HepG2 (cell line): ENCODE measurements around the gene RRP12. TPM values are rescaled to one million over a fixed set of nuclear protein-coding genes. Genes with fewer than 3 reads are reported as not detected.

Source experiments
- ADNP ChIP-seq: sonication (generic); formaldehyde crosslinking; IDR thresholded peaks from 2 replicates; pipeline ENCODE4 v1.4.0; 2020; ENCODE audit warnings: missing genetic modification reagents
- GABPB1 ChIP-seq: IDR thresholded peaks from 2 replicates; pipeline ENCODE4 v1.6.1; 2016; ENCODE audit warnings: mild to moderate bottlenecking, missing genetic modification reagents, moderate library complexity, missing compliant biosample characterization
- LCORL ChIP-seq, 2 experiments: fragments of 450-650 bp in 1 of 2; sonication (generic) in 1 of 2; formaldehyde crosslinking in 1 of 2; IDR thresholded peaks; 2 replicates each; pipeline versions ENCODE4 v1.5.0 to v1.6.1; 2017 to 2020; ENCODE audit warnings: antibody characterized with exemption in 1 of 2, missing genetic modification reagents in 1 of 2
- NFE2 ChIP-seq: sonication (generic); formaldehyde crosslinking; IDR thresholded peaks from 2 replicates; pipeline ENCODE4 v1.4.0; 2020; ENCODE audit warnings: missing genetic modification reagents
- NFIC ChIP-seq: IDR thresholded peaks from 2 replicates; pipeline ENCODE4 v1.6.1; 2012; ENCODE audit warnings: mild to moderate bottlenecking, low read length, inconsistent platforms
- NR3C1 ChIP-seq: sonication (generic); formaldehyde crosslinking; IDR thresholded peaks from 2 replicates; pipeline ENCODE4 v1.4.0; 2020; ENCODE audit warnings: missing genetic modification reagents
- PPARG ChIP-seq: conservative IDR thresholded peaks from 2 replicates; pipeline ENCODE4 v1.6.1; 2016; ENCODE audit warnings: missing biosample characterization, missing genetic modification reagents
- SNAI1 ChIP-seq: sonication (generic); formaldehyde crosslinking; IDR thresholded peaks from 2 replicates; pipeline ENCODE4 v1.5.0; 2020; ENCODE audit warnings: mild to moderate bottlenecking, missing genetic modification reagents, borderline replicate concordance
- SRY ChIP-seq: sonication (generic); formaldehyde crosslinking; IDR thresholded peaks from 2 replicates; pipeline ENCODE4 v1.8.0; 2022; ENCODE audit warnings: mild to moderate bottlenecking, missing genetic modification reagents
- ZBTB21 ChIP-seq: sonication (generic); formaldehyde crosslinking; IDR thresholded peaks from 2 replicates; pipeline ENCODE4 v1.4.0; 2020; ENCODE audit warnings: missing genetic modification reagents
- ZFP1 ChIP-seq: IDR thresholded peaks from 2 replicates; pipeline ENCODE4 v1.6.1; 2016
- ZNF75D ChIP-seq: sonication (generic); formaldehyde crosslinking; IDR thresholded peaks from 2 replicates; pipeline ENCODE4 v1.8.1; 2023; ENCODE audit warnings: missing genetic modification reagents, mild to moderate bottlenecking, borderline replicate concordance
- polyA plus RNA-seq, 8 experiments: library from polyadenylated mRNA; depleted of rRNA in 3 of 8; stranded (reverse) in 7 of 8; unstranded in 1 of 8; fragments of >200 nt; fragmentation: Illumina TruSeq in 4 of 8; extraction: Trizol in 4 of 8; gene quantifications; 2 replicates each; pipeline versions ENCODE4 v1.2.1 to v1.2.3, GENCODE V29; 2011 to 2016; ENCODE audit warnings: low read depth in 4 of 8, missing spikeins in 1 of 8, mixed read lengths in 1 of 8; ENCODE audit not compliant: insufficient read depth in 1 of 8
- total RNA-seq, 5 experiments: library from RNA; depleted of rRNA; stranded (reverse); fragments of >200 nt; fragmentation: Illumina TruSeq; extraction: Trizol; gene quantifications; 2 replicates each; pipeline ENCODE4 v1.2.3, GENCODE V29; 2016; ENCODE audit warnings: low read depth in 1 of 5
- TF ChIP-seq, protein P1 (sequence below), 2 experiments: fragments of 450-650 bp in 1 of 2; sonication (generic) in 1 of 2; formaldehyde crosslinking; IDR thresholded peaks; 2 replicates each; pipeline versions ENCODE4 v1.5.0 to v1.8.0; 2020 to 2022; ENCODE audit warnings: mild to moderate bottlenecking in 1 of 2, missing genetic modification reagents in 1 of 2
- TF ChIP-seq, protein P2 (sequence below): sonication (generic); formaldehyde crosslinking; IDR thresholded peaks from 2 replicates; pipeline ENCODE4 v1.5.0; 2020; ENCODE audit warnings: mild to moderate bottlenecking, missing genetic modification reagents
- TF ChIP-seq, protein P3 (sequence below): sonication (generic); formaldehyde crosslinking; IDR thresholded peaks from 2 replicates; pipeline ENCODE4 v1.4.0; 2020; ENCODE audit warnings: missing genetic modification reagents, mild to moderate bottlenecking, borderline replicate concordance
- TF ChIP-seq, protein P4 (sequence below): sonication (generic); formaldehyde crosslinking; IDR thresholded peaks from 2 replicates; pipeline ENCODE4 v1.4.0; 2020; ENCODE audit warnings: missing genetic modification reagents
- TF ChIP-seq, protein P5 (sequence below): sonication (generic); formaldehyde crosslinking; IDR thresholded peaks from 2 replicates; pipeline ENCODE4 v1.4.0; 2020; ENCODE audit warnings: mild to moderate bottlenecking, missing genetic modification reagents
- TF ChIP-seq, protein P6 (sequence below): sonication (generic); formaldehyde crosslinking; IDR thresholded peaks from 2 replicates; pipeline ENCODE4 v1.5.1; 2020; ENCODE audit warnings: missing genetic modification reagents, mild to moderate bottlenecking, borderline replicate concordance

The RRP12 gene
- total and polyA plus RNA-seq, 2 of the 13 experiments (the other 11 are each of a cell fraction or from before 2014, with no cell fraction given): 13.2 to 39.4 TPM

DNA sequence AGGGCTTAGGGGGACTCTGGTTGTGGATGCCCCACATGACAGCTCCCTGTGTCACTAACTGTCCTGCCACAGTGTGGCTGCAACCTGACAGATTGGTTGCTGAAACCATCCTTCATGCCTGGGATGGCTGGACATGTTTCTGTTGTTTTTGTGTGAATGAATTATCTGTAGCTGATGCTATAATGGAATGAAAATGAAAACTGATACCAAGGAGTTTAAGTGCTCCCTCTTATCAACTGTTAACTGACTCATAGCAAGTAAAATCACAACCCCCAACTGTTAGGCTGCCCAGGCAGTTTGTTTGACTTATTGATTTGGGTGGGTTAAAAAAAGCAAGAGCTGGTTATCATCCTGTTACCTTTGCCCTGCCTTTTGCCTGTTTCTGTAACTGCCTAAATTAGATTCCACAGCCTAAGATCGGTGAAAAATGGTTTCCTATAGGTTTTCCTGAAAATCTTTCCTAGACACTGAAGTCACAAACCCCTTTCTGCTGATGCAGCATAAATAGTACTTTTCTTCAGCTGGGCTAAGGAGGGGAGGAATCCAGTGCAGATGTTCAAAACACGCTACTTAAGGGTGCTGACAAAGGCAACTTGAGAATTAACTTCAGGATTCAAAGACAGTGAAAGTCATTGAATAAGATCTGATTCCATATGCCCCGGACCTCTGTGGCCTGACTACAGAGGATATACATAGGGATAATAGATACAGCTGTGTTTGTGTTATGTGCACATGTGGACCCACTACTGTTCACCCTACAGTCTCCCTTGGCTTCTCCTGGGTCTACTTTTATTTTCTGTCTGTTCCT lies 72.3 kb downstream of the RRP12 start (continued):
- TF ChIP-seq, protein P1, sequence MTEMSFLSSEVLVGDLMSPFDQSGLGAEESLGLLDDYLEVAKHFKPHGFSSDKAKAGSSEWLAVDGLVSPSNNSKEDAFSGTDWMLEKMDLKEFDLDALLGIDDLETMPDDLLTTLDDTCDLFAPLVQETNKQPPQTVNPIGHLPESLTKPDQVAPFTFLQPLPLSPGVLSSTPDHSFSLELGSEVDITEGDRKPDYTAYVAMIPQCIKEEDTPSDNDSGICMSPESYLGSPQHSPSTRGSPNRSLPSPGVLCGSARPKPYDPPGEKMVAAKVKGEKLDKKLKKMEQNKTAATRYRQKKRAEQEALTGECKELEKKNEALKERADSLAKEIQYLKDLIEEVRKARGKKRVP (CRISPR knock-in tag; IDR thresholded peaks at IDR 0.05): peak in 1 of 2 experiments; percentile 24; a peak in 1 of 4 replicates
- TF ChIP-seq SNAI1 (CRISPR knock-in tag): no peak
- no peak for TF ChIP-seq SRY (CRISPR knock-in tag)
- TF ChIP-seq, protein P2, sequence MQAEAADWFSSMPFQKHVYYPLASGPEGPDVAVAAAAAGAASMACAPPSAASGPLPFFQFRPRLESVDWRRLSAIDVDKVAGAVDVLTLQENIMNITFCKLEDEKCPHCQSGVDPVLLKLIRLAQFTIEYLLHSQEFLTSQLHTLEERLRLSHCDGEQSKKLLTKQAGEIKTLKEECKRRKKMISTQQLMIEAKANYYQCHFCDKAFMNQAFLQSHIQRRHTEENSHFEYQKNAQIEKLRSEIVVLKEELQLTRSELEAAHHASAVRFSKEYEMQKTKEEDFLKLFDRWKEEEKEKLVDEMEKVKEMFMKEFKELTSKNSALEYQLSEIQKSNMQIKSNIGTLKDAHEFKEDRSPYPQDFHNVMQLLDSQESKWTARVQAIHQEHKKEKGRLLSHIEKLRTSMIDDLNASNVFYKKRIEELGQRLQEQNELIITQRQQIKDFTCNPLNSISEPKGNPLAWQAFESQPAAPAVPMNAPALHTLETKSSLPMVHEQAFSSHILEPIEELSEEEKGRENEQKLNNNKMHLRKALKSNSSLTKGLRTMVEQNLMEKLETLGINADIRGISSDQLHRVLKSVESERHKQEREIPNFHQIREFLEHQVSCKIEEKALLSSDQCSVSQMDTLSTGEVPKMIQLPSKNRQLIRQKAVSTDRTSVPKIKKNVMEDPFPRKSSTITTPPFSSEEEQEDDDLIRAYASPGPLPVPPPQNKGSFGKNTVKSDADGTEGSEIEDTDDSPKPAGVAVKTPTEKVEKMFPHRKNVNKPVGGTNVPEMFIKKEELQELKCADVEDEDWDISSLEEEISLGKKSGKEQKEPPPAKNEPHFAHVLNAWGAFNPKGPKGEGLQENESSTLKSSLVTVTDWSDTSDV (CRISPR knock-in tag): no peak
- TF ChIP-seq NFE2 (CRISPR knock-in tag): no peak
- TF ChIP-seq GABPB1: no peak
- TF ChIP-seq, protein P3, sequence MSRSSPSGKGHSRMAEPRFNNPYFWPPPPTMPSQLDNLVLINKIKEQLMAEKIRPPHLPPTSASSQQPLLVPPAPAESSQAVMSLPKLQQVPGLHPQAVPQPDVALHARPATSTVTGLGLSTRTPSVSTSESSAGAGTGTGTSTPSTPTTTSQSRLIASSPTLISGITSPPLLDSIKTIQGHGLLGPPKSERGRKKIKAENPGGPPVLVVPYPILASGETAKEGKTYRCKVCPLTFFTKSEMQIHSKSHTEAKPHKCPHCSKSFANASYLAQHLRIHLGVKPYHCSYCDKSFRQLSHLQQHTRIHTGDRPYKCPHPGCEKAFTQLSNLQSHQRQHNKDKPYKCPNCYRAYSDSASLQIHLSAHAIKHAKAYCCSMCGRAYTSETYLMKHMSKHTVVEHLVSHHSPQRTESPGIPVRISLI: peak; percentile 90; the same call in 1 of the 2 replicates
- TF ChIP-seq, protein P4, sequence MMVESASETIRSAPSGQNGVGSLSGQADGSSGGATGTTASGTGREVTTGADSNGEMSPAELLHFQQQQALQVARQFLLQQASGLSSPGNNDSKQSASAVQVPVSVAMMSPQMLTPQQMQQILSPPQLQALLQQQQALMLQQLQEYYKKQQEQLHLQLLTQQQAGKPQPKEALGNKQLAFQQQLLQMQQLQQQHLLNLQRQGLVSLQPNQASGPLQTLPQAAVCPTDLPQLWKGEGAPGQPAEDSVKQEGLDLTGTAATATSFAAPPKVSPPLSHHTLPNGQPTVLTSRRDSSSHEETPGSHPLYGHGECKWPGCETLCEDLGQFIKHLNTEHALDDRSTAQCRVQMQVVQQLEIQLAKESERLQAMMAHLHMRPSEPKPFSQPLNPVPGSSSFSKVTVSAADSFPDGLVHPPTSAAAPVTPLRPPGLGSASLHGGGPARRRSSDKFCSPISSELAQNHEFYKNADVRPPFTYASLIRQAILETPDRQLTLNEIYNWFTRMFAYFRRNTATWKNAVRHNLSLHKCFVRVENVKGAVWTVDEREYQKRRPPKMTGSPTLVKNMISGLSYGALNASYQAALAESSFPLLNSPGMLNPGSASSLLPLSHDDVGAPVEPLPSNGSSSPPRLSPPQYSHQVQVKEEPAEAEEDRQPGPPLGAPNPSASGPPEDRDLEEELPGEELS (CRISPR knock-in tag): peak; percentile 96
- no peak for TF ChIP-seq ZFP1 (CRISPR knock-in tag)
- TF ChIP-seq ADNP (CRISPR knock-in tag): no peak
- TF ChIP-seq NR3C1 (CRISPR knock-in tag): no peak
- TF ChIP-seq ZBTB21 (CRISPR knock-in tag): peak; percentile 35; the same call in 1 of the 2 replicates
- peak; percentile 99 for TF ChIP-seq PPARG
- TF ChIP-seq LCORL (IDR thresholded peaks at IDR 0.05): peak; percentile 89
- TF ChIP-seq LCORL (CRISPR knock-in tag; IDR thresholded peaks at IDR 0.05): peak; percentile 86
- TF ChIP-seq, protein P5, sequence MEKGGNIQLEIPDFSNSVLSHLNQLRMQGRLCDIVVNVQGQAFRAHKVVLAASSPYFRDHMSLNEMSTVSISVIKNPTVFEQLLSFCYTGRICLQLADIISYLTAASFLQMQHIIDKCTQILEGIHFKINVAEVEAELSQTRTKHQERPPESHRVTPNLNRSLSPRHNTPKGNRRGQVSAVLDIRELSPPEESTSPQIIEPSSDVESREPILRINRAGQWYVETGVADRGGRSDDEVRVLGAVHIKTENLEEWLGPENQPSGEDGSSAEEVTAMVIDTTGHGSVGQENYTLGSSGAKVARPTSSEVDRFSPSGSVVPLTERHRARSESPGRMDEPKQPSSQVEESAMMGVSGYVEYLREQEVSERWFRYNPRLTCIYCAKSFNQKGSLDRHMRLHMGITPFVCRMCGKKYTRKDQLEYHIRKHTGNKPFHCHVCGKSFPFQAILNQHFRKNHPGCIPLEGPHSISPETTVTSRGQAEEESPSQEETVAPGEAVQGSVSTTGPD (CRISPR knock-in tag): peak; percentile 87
- TF ChIP-seq NFIC: peak; percentile 85
- TF ChIP-seq, protein P6, sequence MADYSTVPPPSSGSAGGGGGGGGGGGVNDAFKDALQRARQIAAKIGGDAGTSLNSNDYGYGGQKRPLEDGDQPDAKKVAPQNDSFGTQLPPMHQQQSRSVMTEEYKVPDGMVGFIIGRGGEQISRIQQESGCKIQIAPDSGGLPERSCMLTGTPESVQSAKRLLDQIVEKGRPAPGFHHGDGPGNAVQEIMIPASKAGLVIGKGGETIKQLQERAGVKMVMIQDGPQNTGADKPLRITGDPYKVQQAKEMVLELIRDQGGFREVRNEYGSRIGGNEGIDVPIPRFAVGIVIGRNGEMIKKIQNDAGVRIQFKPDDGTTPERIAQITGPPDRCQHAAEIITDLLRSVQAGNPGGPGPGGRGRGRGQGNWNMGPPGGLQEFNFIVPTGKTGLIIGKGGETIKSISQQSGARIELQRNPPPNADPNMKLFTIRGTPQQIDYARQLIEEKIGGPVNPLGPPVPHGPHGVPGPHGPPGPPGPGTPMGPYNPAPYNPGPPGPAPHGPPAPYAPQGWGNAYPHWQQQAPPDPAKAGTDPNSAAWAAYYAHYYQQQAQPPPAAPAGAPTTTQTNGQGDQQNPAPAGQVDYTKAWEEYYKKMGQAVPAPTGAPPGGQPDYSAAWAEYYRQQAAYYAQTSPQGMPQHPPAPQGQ (CRISPR knock-in tag): no peak
- no peak for TF ChIP-seq ZNF75D (CRISPR knock-in tag)
